ENCODE measurements around the gene GSG1L. TPM values are rescaled to one million over a fixed set of nuclear protein-coding genes. Genes with fewer than 3 reads are reported as not detected.
A peak's percentile ranks its signal among the peaks of the same experiment; 100 is the strongest.

Gene GSG1L
- total and polyA plus RNA-seq, 9 of the 15 experiments (the other 6 are each of a cell fraction or from before 2014, with no cell fraction given) = not detected

DNA sequence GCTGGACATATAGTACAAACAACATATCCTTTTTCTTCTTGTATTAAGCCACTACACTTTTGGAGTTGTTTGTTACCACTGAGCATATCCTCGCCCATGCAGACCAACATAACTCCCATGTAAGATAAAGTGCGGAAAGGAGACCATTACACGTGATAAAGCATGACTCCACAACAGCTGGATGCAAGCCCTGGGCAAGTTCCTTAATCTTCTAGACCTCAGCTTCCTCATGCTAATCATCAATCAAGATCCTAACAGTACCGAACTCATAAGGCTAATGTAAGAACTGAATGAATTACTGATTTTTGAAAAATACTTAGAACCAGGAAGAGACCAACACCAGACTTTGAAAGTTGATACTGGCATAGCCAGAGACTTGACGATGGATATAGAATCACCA lies 47.0 kb upstream of the GSG1L start (continued):
- TF ChIP-seq, protein P1, sequence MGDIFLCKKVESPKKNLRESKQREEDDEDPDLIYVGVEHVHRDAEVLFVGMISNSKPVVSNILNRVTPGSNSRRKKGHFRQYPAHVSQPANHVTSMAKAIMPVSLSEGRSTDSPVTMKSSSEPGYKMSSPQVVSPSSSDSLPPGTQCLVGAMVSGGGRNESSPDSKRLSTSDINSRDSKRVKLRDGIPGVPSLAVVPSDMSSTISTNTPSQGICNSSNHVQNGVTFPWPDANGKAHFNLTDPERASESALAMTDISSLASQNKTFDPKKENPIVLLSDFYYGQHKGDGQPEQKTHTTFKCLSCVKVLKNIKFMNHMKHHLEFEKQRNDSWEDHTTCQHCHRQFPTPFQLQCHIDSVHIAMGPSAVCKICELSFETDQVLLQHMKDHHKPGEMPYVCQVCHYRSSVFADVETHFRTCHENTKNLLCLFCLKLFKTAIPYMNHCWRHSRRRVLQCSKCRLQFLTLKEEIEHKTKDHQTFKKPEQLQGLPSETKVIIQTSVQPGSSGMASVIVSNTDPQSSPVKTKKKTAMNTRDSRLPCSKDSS (IDR thresholded peaks at IDR 0.05; ENCODE audit: low read depth, partially characterized antibody) = no peak
- TF ChIP-seq, protein P2, sequence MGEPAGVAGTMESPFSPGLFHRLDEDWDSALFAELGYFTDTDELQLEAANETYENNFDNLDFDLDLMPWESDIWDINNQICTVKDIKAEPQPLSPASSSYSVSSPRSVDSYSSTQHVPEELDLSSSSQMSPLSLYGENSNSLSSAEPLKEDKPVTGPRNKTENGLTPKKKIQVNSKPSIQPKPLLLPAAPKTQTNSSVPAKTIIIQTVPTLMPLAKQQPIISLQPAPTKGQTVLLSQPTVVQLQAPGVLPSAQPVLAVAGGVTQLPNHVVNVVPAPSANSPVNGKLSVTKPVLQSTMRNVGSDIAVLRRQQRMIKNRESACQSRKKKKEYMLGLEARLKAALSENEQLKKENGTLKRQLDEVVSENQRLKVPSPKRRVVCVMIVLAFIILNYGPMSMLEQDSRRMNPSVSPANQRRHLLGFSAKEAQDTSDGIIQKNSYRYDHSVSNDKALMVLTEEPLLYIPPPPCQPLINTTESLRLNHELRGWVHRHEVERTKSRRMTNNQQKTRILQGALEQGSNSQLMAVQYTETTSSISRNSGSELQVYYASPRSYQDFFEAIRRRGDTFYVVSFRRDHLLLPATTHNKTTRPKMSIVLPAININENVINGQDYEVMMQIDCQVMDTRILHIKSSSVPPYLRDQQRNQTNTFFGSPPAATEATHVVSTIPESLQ (CRISPR knock-in tag; IDR thresholded peaks at IDR 0.05) = no peak
- TF ChIP-seq MTA2 (IDR thresholded peaks at IDR 0.05; ENCODE audit: low read depth) (no peak), ELF4 (CRISPR knock-in tag; IDR thresholded peaks at IDR 0.05) (no peak), FIP1L1 (IDR thresholded peaks at IDR 0.05; ENCODE audit: low read depth, low read length, poor library complexity, severe bottlenecking) (no peak), ESRRB (CRISPR knock-in tag; IDR thresholded peaks at IDR 0.05; ENCODE audit: borderline replicate concordance) (no peak), WHSC1 (IDR thresholded peaks at IDR 0.05; ENCODE audit: low read length) (no peak), MCM2 (IDR thresholded peaks at IDR 0.05; ENCODE audit: low read depth) (no peak), RBBP5 (IDR thresholded peaks at IDR 0.05; ENCODE audit: borderline replicate concordance, insufficient read depth, low read length, poor library complexity, severe bottlenecking) (no peak), CEBPG (CRISPR knock-in tag; IDR thresholded peaks at IDR 0.05) (no peak), CEBPG (tag; conservative IDR thresholded peaks at IDR 0.05 in 1 of 2, IDR thresholded peaks at IDR 0.05 in 1 of 2) (no peak), BCOR (IDR thresholded peaks at IDR 0.05) (no peak), MYC (IDR thresholded peaks at IDR 0.05; ENCODE audit: low read depth, low read length) (peak; percentile 57), MYC (CRISPR knock-in tag; IDR thresholded peaks at IDR 0.05; ENCODE audit: borderline replicate concordance, low read depth) (no peak)
- TF ChIP-seq, protein P3, sequence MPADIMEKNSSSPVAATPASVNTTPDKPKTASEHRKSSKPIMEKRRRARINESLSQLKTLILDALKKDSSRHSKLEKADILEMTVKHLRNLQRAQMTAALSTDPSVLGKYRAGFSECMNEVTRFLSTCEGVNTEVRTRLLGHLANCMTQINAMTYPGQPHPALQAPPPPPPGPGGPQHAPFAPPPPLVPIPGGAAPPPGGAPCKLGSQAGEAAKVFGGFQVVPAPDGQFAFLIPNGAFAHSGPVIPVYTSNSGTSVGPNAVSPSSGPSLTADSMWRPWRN (IDR thresholded peaks at IDR 0.05; ENCODE audit: low read depth) = peak; percentile 55; the same call in 1 of the 2 replicates
- TF ChIP-seq, protein P4, sequence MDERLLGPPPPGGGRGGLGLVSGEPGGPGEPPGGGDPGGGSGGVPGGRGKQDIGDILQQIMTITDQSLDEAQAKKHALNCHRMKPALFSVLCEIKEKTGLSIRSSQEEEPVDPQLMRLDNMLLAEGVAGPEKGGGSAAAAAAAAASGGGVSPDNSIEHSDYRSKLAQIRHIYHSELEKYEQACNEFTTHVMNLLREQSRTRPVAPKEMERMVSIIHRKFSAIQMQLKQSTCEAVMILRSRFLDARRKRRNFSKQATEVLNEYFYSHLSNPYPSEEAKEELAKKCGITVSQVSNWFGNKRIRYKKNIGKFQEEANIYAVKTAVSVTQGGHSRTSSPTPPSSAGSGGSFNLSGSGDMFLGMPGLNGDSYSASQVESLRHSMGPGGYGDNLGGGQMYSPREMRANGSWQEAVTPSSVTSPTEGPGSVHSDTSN (CRISPR knock-in tag; IDR thresholded peaks at IDR 0.05; ENCODE audit: low read depth) = no peak
- TF ChIP-seq, protein P4 (tag; conservative IDR thresholded peaks at IDR 0.05; ENCODE audit: low read depth) = peak; percentile 85
- TF ChIP-seq, protein P5, sequence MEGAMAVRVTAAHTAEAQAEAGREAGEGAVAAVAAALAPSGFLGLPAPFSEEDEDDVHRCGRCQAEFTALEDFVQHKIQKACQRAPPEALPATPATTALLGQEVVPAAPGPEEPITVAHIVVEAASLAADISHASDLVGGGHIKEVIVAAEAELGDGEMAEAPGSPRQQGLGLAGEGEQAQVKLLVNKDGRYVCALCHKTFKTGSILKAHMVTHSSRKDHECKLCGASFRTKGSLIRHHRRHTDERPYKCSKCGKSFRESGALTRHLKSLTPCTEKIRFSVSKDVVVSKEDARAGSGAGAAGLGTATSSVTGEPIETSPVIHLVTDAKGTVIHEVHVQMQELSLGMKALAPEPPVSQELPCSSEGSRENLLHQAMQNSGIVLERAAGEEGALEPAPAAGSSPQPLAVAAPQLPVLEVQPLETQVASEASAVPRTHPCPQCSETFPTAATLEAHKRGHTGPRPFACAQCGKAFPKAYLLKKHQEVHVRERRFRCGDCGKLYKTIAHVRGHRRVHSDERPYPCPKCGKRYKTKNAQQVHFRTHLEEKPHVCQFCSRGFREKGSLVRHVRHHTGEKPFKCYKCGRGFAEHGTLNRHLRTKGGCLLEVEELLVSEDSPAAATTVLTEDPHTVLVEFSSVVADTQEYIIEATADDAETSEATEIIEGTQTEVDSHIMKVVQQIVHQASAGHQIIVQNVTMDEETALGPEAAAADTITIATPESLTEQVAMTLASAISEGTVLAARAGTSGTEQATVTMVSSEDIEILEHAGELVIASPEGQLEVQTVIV (CRISPR knock-in tag; IDR thresholded peaks at IDR 0.05; ENCODE audit: borderline replicate concordance) = no peak

Data from K562 (cell line).